Natural killer cell (primary cell): ENCODE data around the gene EPAS1. TPM values are rescaled to one million over a fixed set of nuclear protein-coding genes. Genes with fewer than 3 reads are reported as not detected.

Experiments used
- ATAC-seq, 3 donors: fragments of 150-1000 bp in 2 of 3; fragments of 200-7000 bp in 1 of 3; cut with Tn5 transposase; 1 replicate in 1 of 3; 2 replicates in 2 of 3; pipeline ENCODE4 v1.10.0; 2021; ENCODE audit warnings: mild to moderate bottlenecking in 2 of 3, moderate library complexity in 2 of 3
- DNase-seq, 2 donors: peaks; one replicate each; pipeline versions ENCODE4 v3.0.0 to v3.0.0-alpha.2; 2013 to 2021; ENCODE audit warnings: mixed read lengths in 1 of 2
- H3K27ac ChIP-seq: one replicate; pipeline ENCODE4 v1.5.1; 2013; ENCODE audit warnings: mild to moderate bottlenecking, low read length
- H3K27me3 ChIP-seq: one replicate; pipeline ENCODE4 v1.6.1; 2013; ENCODE audit warnings: low read length; ENCODE audit not compliant: control insufficient read depth, insufficient read depth
- H3K36me3 ChIP-seq: one replicate; pipeline ENCODE4 v1.6.1; 2013; ENCODE audit warnings: low read length; ENCODE audit not compliant: control insufficient read depth, insufficient read depth
- H3K4me1 ChIP-seq: one replicate; pipeline ENCODE4 v1.6.1; 2013; ENCODE audit warnings: low read length; ENCODE audit not compliant: control insufficient read depth, insufficient read depth
- H3K4me3 ChIP-seq: one replicate; pipeline ENCODE4 v1.5.1; 2013; ENCODE audit warnings: low read length
- H3K9me3 ChIP-seq: one replicate; pipeline ENCODE4 v1.6.1; 2013; ENCODE audit warnings: low read length; ENCODE audit not compliant: control insufficient read depth, insufficient read depth
- H3K27ac Mint-ChIP-seq, 2 donors: one replicate each; pipeline ENCODE4 v1.8.0; 2022; ENCODE audit warnings: mild to moderate bottlenecking in 2 of 2, mixed read lengths in 2 of 2, moderate library complexity in 1 of 2
- H3K27me3 Mint-ChIP-seq, 2 donors: one replicate each; pipeline ENCODE4 v1.8.0; 2022; ENCODE audit warnings: low read depth in 2 of 2, mixed read lengths in 2 of 2
- H3K36me3 Mint-ChIP-seq: one replicate; pipeline ENCODE4 v1.8.0; 2022; ENCODE audit warnings: mixed read lengths
- H3K4me1 Mint-ChIP-seq, 2 donors: one replicate each; pipeline ENCODE4 v1.8.0; 2022; ENCODE audit warnings: mixed read lengths in 2 of 2
- H3K4me3 Mint-ChIP-seq: one replicate; pipeline ENCODE4 v1.8.0; 2022; ENCODE audit warnings: mild to moderate bottlenecking, moderate library complexity, mixed read lengths
- H3K9me3 Mint-ChIP-seq, 2 donors: one replicate each; pipeline ENCODE4 v1.8.0; 2022; ENCODE audit warnings: mixed read lengths in 2 of 2
- WGBS: methylation state at CpG from one replicate; pipeline ENCODE4 v1.1.7; 2013; ENCODE audit warnings: missing lambda C conversion rate; ENCODE audit not compliant: insufficient coverage; 5-methylcytosine and 5-hydroxymethylcytosine counted together
- intact Hi-C: fragments of 100-400 bp; cut with micrococcal nuclease; formaldehyde crosslinking; loops from one replicate; pipeline ENCODE4 v1.14.2; 2022
- total RNA-seq, 4 donors: library from RNA; stranded (reverse); fragments of 120-200 nt in 1 of 4; gene quantifications; one replicate each; pipeline versions ENCODE4 v1.2.3 to v1.2.4, GENCODE V29; 2013 to 2022
- TF ChIP-seq, protein P1 (sequence below): fragments of 200-600 bp; IDR thresholded peaks from one replicate; pipeline ENCODE4 v1.8.0; 2022; ENCODE audit warnings: antibody characterized with exemption

The EPAS1 gene
- total RNA-seq, 3 donors from 2014 or later (not counting 1 experiment from before 2014, with no cell fraction given), result 2.1 to 61.4 (median 3.6) TPM

DNA sequence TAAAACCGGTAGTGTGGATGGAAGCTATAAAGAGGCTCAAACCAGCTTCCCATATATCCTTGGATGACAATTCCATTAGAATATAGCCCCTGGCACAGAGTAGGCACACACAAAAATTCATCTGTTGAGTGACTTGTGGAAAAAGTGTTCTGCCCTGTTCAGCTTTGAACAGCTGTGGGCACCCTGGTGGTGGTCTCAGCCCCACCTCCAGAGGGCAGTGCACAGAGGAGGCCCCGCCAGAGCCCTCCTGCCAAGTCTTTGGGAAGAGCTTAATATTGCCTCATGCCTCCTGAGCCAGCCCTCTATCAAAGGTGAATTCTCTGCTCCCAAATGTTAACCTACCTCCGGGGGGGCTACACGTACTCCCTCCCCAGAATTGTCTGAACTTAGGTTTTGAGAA, 30.4 kb downstream of the EPAS1 start:
- no peaks in the 10 kb centered on the region for H3K36me3 ChIP-seq
- DNase-seq (no peak), ATAC-seq (no peak)
- no peaks in the 10 kb centered on the region for H3K9me3 ChIP-seq
- H3K4me1 ChIP-seq, result no peaks in the 10 kb centered on the region
- H3K4me3 ChIP-seq, result no peak overlapping the region
- no peaks in the 10 kb centered on the region for H3K27me3 ChIP-seq
- no peaks in the 10 kb centered on the region for H3K9me3 Mint-ChIP-seq
- TF ChIP-seq, protein P1, sequence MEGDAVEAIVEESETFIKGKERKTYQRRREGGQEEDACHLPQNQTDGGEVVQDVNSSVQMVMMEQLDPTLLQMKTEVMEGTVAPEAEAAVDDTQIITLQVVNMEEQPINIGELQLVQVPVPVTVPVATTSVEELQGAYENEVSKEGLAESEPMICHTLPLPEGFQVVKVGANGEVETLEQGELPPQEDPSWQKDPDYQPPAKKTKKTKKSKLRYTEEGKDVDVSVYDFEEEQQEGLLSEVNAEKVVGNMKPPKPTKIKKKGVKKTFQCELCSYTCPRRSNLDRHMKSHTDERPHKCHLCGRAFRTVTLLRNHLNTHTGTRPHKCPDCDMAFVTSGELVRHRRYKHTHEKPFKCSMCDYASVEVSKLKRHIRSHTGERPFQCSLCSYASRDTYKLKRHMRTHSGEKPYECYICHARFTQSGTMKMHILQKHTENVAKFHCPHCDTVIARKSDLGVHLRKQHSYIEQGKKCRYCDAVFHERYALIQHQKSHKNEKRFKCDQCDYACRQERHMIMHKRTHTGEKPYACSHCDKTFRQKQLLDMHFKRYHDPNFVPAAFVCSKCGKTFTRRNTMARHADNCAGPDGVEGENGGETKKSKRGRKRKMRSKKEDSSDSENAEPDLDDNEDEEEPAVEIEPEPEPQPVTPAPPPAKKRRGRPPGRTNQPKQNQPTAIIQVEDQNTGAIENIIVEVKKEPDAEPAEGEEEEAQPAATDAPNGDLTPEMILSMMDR, result no peak
- H3K27ac ChIP-seq, result no peak overlapping the region
- 89% methylated on average over 4 of the region's 4 CpGs for WGBS
- H3K4me1 Mint-ChIP-seq, result peaks cover 0 to 5% of the 10 kb centered on the region in 2 donors
- H3K27ac Mint-ChIP-seq, result no peak overlapping the region
- intact Hi-C loops, result no loop called here
- H3K27me3 Mint-ChIP-seq, result no peaks in the 10 kb centered on the region
- H3K36me3 Mint-ChIP-seq, result no peaks in the 10 kb centered on the region
- no peak overlapping the region for H3K4me3 Mint-ChIP-seq

- Histone ChIP-seq H3K36me3 (no peaks in the 10 kb centered on the region), H3K27ac (no peak overlapping the region), H3K4me1 (no peaks in the 10 kb centered on the region), H3K9me3 (no peaks in the 10 kb centered on the region), H3K27me3 (no peaks in the 10 kb centered on the region), H3K4me3 (no peak overlapping the region)
- no peak overlapping the region for H3K27ac Mint-ChIP-seq
- no peaks in the 10 kb centered on the region for H3K36me3 Mint-ChIP-seq
- no peak overlapping the region for H3K4me3 Mint-ChIP-seq
- DNase-seq (no peak), ATAC-seq (no peak)
- intact Hi-C loops, result no loop called here
- TF ChIP-seq, protein P1, result no peak
- H3K4me1 Mint-ChIP-seq, result peaks cover 0 to 5% of the 10 kb centered on the region in 2 donors
- no CpG with 5 or more reads among the region's 1 CpG for WGBS
- H3K27me3 Mint-ChIP-seq, result peaks cover 2 to 3% of the 10 kb centered on the region in 2 donors
- no peaks in the 10 kb centered on the region for H3K9me3 Mint-ChIP-seq
These were observed 31.1 kb downstream of the EPAS1 start for GRCh38 chr2:46328291-46328690.

DNA sequence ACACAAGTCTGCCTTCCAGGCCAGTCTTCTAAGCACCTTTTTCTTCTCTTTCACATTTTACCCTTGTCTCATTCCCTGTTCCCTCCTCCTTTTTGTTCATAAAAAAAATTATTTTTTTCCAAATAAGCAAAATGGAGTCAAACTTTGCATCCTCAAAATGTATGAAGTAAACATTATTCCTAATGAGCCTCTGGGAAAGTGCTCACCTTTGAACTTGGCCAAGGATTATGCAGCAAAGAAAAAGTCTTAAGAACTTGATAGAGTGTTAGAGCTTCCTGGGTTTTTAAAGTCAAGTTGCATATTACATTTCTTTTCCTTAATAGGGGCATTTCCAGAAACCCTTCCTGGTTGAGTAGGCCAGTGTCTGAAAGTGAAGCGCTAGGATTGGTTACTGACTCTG, 31.6 kb downstream of the EPAS1 start:
- Histone ChIP-seq H3K36me3 (no peaks in the 10 kb centered on the region), H3K27me3 (no peaks in the 10 kb centered on the region), H3K27ac (no peak overlapping the region), H3K4me3 (no peak overlapping the region), H3K4me1 (no peaks in the 10 kb centered on the region), H3K9me3 (no peaks in the 10 kb centered on the region)
- intact Hi-C loops, result no loop called here
- 95% methylated on average over 1 of the region's 1 CpG for WGBS
- no peak overlapping the region for H3K4me3 Mint-ChIP-seq
- H3K4me1 Mint-ChIP-seq, result peaks cover 0 to 5% of the 10 kb centered on the region in 2 donors
- TF ChIP-seq, protein P1, result no peak
- H3K9me3 Mint-ChIP-seq, result no peaks in the 10 kb centered on the region
- no peak overlapping the region for H3K27ac Mint-ChIP-seq
- no peaks in the 10 kb centered on the region for H3K36me3 Mint-ChIP-seq
- ATAC-seq (no peak), DNase-seq (no peak)
- H3K27me3 Mint-ChIP-seq, result peaks cover 4 to 7% of the 10 kb centered on the region in 2 donors

- Histone ChIP-seq H3K27me3 (no peaks in the 10 kb centered on the region), H3K36me3 (no peaks in the 10 kb centered on the region), H3K4me1 (no peaks in the 10 kb centered on the region), H3K9me3 (no peaks in the 10 kb centered on the region), H3K4me3 (no peak overlapping the region), H3K27ac (no peak overlapping the region)
- TF ChIP-seq, protein P1, result no peak
- ATAC-seq (no peak), DNase-seq (no peak)
- Mint-ChIP-seq H3K9me3 (no peaks in the 10 kb centered on the region), H3K27ac (no peak overlapping the region), H3K36me3 (no peaks in the 10 kb centered on the region), H3K4me1 (peaks cover 0 to 5% of the 10 kb centered on the region in 2 donors), H3K4me3 (no peak overlapping the region), H3K27me3 (peaks cover 6 to 7% of the 10 kb centered on the region in 2 donors)
- WGBS, result 94% methylated on average over 13 of the region's 13 CpGs
- intact Hi-C loops, result no loop called here
These were observed 32.1 kb downstream of the EPAS1 start for GRCh38 chr2:46329340-46329739.
